ENCODE results near the gene TGDS. TPM values are rescaled to one million over a fixed set of nuclear protein-coding genes. Genes with fewer than 3 reads are reported as not detected.
"Not testable (repeated sequence)": the region's sequence is repeated elsewhere in the genome, so short reads cannot be mapped to it uniquely, and the experiment has no call there.

The TGDS gene
- total and polyA plus RNA-seq, 2 of the 8 experiments (the other 6 are each of a cell fraction or from before 2014, with no cell fraction given) = 11.6 to 11.8 TPM

GRCh38 chr13:94636096-94636495 lies 40.1 kb upstream of the TGDS start:
- FAIRE-seq = not testable (repeated sequence)
- POLR2A ChIA-PET (ENCODE audit: partially characterized antibody) = interaction anchor here (0.8 kb wide), 1 partner anchor 476 kb away, joined by 3 read pairs; no protein-coding TSS in a partner anchor

More at GRCh38 chr13:94636096-94636495, 40.1 kb upstream of the TGDS start:
- H2BK5ac ChIP-seq (ENCODE audit: low read depth, low read length); H2BK15ac ChIP-seq (ENCODE audit: low read length); H3K4me1 ChIP-seq (replicated peaks in 1 of 4; ENCODE audit: control insufficient read depth in 3 of 4, insufficient read depth in 4 of 4, low read length in 3 of 4); H3K4me2 ChIP-seq (ENCODE audit: insufficient read depth in 1 of 2, low read depth in 2 of 2, low read length in 2 of 2); H4K20me1 ChIP-seq (replicated peaks in 1 of 2; ENCODE audit: control insufficient read depth in 1 of 2, insufficient read depth in 2 of 2, low read length in 2 of 2); H3K9me3 ChIP-seq (ENCODE audit: insufficient read depth in 2 of 2, low read depth in 1 of 2, low read length in 1 of 2); H2BK20ac ChIP-seq (ENCODE audit: low read length); H3K79me1 ChIP-seq (ENCODE audit: low read depth, low read length); H2BK120ac ChIP-seq (replicated peaks; ENCODE audit: low read depth, low read length); H3K23me2 ChIP-seq (ENCODE audit: low read depth, low read length); H3K27ac ChIP-seq (ENCODE audit: low read depth, low read length); H3K27me3 ChIP-seq (replicated peaks in 1 of 4; ENCODE audit: control insufficient read depth in 3 of 4, extremely low read depth in 1 of 4, insufficient read depth in 3 of 4, low read length in 3 of 4); H3K9ac ChIP-seq (replicated peaks in 1 of 4; ENCODE audit: extremely low read depth in 1 of 4, low read depth in 3 of 4, low read length in 3 of 4); H3K4ac ChIP-seq (replicated peaks; ENCODE audit: insufficient read length, low read depth, low read length); H2BK12ac ChIP-seq (ENCODE audit: low read depth, low read length); H4K5ac ChIP-seq (ENCODE audit: insufficient read length, low read depth, low read length); H2AK5ac ChIP-seq (ENCODE audit: low read depth, low read length); H3K23ac ChIP-seq (ENCODE audit: insufficient read length); H2AFZ ChIP-seq (ENCODE audit: low read length); H4K8ac ChIP-seq (ENCODE audit: extremely low read depth, insufficient read depth, low read length); H3K14ac ChIP-seq (ENCODE audit: insufficient read length); H3K36me3 ChIP-seq (ENCODE audit: control insufficient read depth in 2 of 4, insufficient read depth in 4 of 4, low read length in 3 of 4); H3K4me3 ChIP-seq (ENCODE audit: extremely low read depth in 1 of 4, insufficient read depth in 2 of 4, low read depth in 3 of 4, low read length in 4 of 4); H3K56ac ChIP-seq (replicated peaks; ENCODE audit: insufficient read length, low read depth, low read length); H4K91ac ChIP-seq (replicated peaks; ENCODE audit: insufficient read length, low read length); H3K79me2 ChIP-seq (ENCODE audit: control insufficient read depth in 1 of 2, insufficient read depth in 2 of 2, low read length in 2 of 2); DNase-seq (ENCODE audit: low read depth in 1 of 2, low spot score in 2 of 2); H3K18ac ChIP-seq (ENCODE audit: extremely low read depth, low read length): not testable (repeated sequence)
- CTCF ChIA-PET (ENCODE audit: partially characterized antibody) = interaction anchor here (0.7 to 1.3 kb wide), 3 partner anchors 15 to 24 kb away, joined by 3 to 5 read pairs (median 4); no protein-coding TSS in a partner anchor
- WGBS, 2 experiments (ENCODE audit: extremely low coverage in 1 of 2, insufficient coverage in 1 of 2, insufficient read length in 1 of 2, insufficient replicate concordance in 2 of 2, low coverage in 1 of 2, low lambda C conversion rate in 2 of 2, missing lambda C conversion rate in 1 of 2) = 82% methylated on average over 5 of the region's 5 CpGs; no CpG with 5 or more reads in 1 of the 2 experiments

Measured in H1 (cell line).